Measurements from ENCODE around the gene HIPK2.

The HIPK2 gene

DNA sequence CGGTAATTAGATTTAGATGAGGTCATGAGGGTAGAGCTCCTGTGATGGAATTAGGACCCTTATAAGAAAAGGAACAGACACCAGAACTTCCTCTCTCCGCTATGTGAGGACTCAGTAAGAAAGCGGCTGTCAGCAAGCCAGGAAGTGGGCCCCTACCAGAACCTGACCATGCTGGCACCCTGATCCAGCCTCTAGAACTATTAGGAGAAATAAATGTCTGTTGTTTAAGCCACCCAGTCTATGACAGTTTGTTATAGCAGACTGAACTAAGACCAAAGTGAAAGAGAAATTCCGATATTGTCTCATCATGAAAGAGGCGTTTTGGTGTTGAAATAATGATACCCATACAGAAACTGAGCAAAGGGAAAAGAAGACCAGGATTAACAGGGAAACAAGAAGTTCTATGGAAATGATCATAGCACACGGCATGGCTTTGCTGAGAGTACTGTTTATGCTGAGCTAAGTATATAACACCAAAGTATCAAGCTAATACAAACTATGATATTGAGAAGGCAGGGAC, 245.1 kb downstream of the HIPK2 start:
- Histone ChIP-seq H3K9ac (ENCODE audit: low read length in 5 of 5) (no peak overlapping the region), H3K9me3 (ENCODE audit: control insufficient read depth in 5 of 5, low read length in 5 of 5) (peaks cover 0 to 2% (median 0%) of the 10 kb centered on the region in 5 donors), H3K4me3 (ENCODE audit: low read depth in 1 of 5, low read length in 5 of 5) (no peak overlapping the region), H3K27ac (ENCODE audit: low read depth, low read length) (no peak overlapping the region), H3K4me1 (ENCODE audit: control insufficient read depth in 5 of 5, insufficient read depth in 5 of 5, low read length in 5 of 5) (no peaks in the 10 kb centered on the region), H3K27me3 (ENCODE audit: control insufficient read depth in 5 of 5, insufficient read depth in 4 of 5, low read length in 5 of 5) (no peaks in the 10 kb centered on the region), H3K36me3 (ENCODE audit: control insufficient read depth in 5 of 5, insufficient read depth in 5 of 5, low read length in 5 of 5) (no peaks in the 10 kb centered on the region)

DNA sequence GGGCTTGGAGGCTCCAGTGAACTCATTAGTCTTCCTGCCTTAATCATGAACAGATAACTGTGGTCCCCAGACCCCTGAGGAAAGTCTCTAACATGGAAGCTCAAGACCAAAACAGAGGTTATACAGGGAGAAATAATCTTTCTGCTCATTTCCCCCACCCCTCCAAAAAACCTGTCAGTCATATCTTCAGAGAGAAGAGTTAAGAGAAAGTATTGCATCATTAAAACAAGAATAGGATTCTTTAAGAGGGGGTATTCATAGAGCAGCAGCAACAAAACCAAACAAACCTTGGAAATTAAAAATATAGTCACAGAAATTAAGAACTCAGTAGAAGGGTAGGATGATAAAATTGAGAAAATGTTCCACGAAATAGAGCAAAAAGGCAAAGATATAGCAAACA, 246.7 kb downstream of the HIPK2 start:
- Histone ChIP-seq H3K9ac (ENCODE audit: low read length in 5 of 5) (no peak overlapping the region), H3K4me3 (ENCODE audit: low read depth in 1 of 5, low read length in 5 of 5) (no peak overlapping the region), H3K9me3 (ENCODE audit: control insufficient read depth in 5 of 5, low read length in 5 of 5) (peaks cover 0 to 2% (median 0%) of the 10 kb centered on the region in 5 donors), H3K27ac (ENCODE audit: low read depth, low read length) (no peak overlapping the region), H3K27me3 (ENCODE audit: control insufficient read depth in 5 of 5, insufficient read depth in 4 of 5, low read length in 5 of 5) (peaks cover 0 to 5% (median 0%) of the 10 kb centered on the region in 5 donors), H3K4me1 (ENCODE audit: control insufficient read depth in 5 of 5, insufficient read depth in 5 of 5, low read length in 5 of 5) (no peaks in the 10 kb centered on the region), H3K36me3 (ENCODE audit: control insufficient read depth in 5 of 5, insufficient read depth in 5 of 5, low read length in 5 of 5) (no peaks in the 10 kb centered on the region)

DNA sequence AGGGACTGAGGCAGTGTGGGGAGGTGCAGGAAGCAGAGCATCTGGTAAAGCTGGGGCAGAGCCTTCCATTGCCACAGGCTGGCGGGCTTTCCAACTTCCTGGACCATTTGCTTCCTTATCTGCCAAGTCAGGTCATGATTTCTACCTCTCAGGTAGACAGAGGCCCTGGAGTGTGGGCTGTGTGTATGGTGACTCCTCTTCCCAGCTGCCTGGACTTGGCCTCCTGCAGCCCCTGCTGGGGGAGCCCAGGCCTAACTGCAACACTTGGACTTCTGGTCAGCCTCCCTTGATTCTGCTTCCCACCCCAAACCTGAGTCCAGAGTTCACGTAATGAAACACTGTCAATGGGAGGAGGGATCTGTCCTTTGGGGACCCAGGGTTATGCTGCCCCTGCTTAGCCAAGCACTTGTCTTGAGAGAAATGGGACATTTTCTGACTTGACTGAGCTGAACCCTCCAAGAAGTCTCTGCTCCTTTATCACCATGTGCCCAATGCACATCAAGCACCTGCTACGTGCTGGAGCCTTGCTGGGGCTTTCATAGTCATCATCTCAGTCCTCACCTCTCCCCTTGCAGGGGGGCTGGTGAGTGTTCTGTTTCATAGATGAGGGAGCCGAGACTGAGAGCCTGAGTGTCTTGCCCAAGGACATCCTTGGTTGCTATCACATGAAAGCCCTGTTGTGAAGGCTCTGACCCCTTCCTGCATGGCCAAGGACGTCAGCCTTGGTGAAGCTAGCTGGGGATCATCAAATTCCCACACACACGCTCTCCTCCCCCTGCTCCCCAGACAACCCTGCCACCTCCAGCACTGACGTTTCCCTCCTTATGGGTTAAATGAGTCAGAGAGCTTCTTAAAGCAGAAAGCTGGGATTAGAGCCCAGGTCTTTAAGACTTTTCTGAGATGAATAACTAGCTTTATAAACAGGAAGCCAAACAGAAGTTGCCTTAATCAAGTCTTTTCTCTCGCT, 250.9 kb downstream of the HIPK2 start:
- Histone ChIP-seq H3K4me3 (ENCODE audit: low read depth in 1 of 5, low read length in 5 of 5) (no peak overlapping the region), H3K27me3 (ENCODE audit: control insufficient read depth in 5 of 5, insufficient read depth in 4 of 5, low read length in 5 of 5) (peaks cover 7 to 29% (median 23%) of the 10 kb centered on the region in 5 donors), H3K36me3 (ENCODE audit: control insufficient read depth in 5 of 5, insufficient read depth in 5 of 5, low read length in 5 of 5) (no peaks in the 10 kb centered on the region), H3K4me1 (ENCODE audit: control insufficient read depth in 5 of 5, insufficient read depth in 5 of 5, low read length in 5 of 5) (peaks cover 0 to 11% (median 8%) of the 10 kb centered on the region in 5 donors), H3K9me3 (ENCODE audit: control insufficient read depth in 5 of 5, low read length in 5 of 5) (peaks cover 0 to 2% (median 0%) of the 10 kb centered on the region in 5 donors), H3K9ac (ENCODE audit: low read length in 5 of 5) (no peak overlapping the region), H3K27ac (ENCODE audit: low read depth, low read length) (no peak overlapping the region)

DNA sequence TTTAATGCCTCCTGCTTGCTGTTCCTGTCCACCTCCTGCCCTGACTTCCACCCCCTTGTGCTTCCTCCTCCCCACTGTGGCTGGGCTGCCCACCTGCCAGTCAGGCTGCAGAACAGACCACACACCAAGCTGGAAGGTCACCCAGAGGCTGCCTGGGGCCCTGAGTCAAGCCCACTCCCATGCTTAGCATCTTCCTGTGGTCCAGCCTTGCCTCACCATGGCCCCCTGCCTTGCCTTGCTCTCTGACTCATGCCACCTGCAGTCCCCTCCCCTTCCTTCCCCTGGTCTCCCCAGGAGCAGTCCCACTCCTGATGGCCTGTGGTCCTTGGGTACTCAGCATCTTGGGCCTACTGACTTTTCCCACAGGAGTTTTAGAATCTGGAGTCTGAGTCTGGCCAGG, 252.0 kb downstream of the HIPK2 start:
- Histone ChIP-seq H3K9me3 (ENCODE audit: control insufficient read depth in 5 of 5, low read length in 5 of 5) (peaks cover 0 to 3% (median 0%) of the 10 kb centered on the region in 5 donors), H3K27ac (ENCODE audit: low read depth, low read length) (no peak overlapping the region), H3K4me1 (ENCODE audit: control insufficient read depth in 5 of 5, insufficient read depth in 5 of 5, low read length in 5 of 5) (peaks cover 0 to 11% (median 8%) of the 10 kb centered on the region in 5 donors), H3K9ac (ENCODE audit: low read length in 5 of 5) (no peak overlapping the region), H3K4me3 (ENCODE audit: low read depth in 1 of 5, low read length in 5 of 5) (no peak overlapping the region), H3K36me3 (ENCODE audit: control insufficient read depth in 5 of 5, insufficient read depth in 5 of 5, low read length in 5 of 5) (no peaks in the 10 kb centered on the region), H3K27me3 (ENCODE audit: control insufficient read depth in 5 of 5, insufficient read depth in 4 of 5, low read length in 5 of 5) (peaks cover 9 to 38% (median 29%) of the 10 kb centered on the region in 5 donors)

DNA sequence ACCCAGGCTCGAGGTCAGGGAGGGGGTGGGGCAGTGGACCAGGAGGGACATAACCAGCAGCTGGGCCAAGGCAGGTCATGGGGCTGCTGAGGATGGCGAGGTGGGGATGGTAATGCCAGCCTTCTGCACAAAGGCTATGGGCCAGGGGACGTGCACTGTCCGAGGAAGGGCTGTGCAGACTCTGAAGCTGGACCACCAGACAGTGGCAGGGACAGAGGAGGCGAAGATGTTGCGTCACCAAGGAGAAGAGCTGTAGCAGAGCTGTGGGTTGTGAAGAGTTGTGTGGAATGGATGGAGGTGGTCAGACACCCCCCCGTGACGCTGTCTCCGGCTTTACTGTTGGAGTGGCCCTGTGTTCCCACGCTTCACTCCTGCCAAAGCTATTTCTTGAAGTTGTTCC, 252.6 kb downstream of the HIPK2 start:
- peaks cover 0 to 3% (median 0%) of the 10 kb centered on the region in 5 donors for H3K9me3 ChIP-seq (ENCODE audit: control insufficient read depth in 5 of 5, low read length in 5 of 5)
- no peak overlapping the region for H3K4me3 ChIP-seq (ENCODE audit: low read depth in 1 of 5, low read length in 5 of 5)
- H3K36me3 ChIP-seq (ENCODE audit: control insufficient read depth in 5 of 5, insufficient read depth in 5 of 5, low read length in 5 of 5) = no peaks in the 10 kb centered on the region
- H3K4me1 ChIP-seq (ENCODE audit: control insufficient read depth in 5 of 5, insufficient read depth in 5 of 5, low read length in 5 of 5) = peaks cover 0 to 11% (median 8%) of the 10 kb centered on the region in 5 donors
- H3K27me3 ChIP-seq (ENCODE audit: control insufficient read depth in 5 of 5, insufficient read depth in 4 of 5, low read length in 5 of 5) = peaks cover 9 to 38% (median 29%) of the 10 kb centered on the region in 5 donors
- H3K9ac ChIP-seq (ENCODE audit: low read length in 5 of 5) = no peak overlapping the region
- H3K27ac ChIP-seq (ENCODE audit: low read depth, low read length) = no peak overlapping the region

DNA sequence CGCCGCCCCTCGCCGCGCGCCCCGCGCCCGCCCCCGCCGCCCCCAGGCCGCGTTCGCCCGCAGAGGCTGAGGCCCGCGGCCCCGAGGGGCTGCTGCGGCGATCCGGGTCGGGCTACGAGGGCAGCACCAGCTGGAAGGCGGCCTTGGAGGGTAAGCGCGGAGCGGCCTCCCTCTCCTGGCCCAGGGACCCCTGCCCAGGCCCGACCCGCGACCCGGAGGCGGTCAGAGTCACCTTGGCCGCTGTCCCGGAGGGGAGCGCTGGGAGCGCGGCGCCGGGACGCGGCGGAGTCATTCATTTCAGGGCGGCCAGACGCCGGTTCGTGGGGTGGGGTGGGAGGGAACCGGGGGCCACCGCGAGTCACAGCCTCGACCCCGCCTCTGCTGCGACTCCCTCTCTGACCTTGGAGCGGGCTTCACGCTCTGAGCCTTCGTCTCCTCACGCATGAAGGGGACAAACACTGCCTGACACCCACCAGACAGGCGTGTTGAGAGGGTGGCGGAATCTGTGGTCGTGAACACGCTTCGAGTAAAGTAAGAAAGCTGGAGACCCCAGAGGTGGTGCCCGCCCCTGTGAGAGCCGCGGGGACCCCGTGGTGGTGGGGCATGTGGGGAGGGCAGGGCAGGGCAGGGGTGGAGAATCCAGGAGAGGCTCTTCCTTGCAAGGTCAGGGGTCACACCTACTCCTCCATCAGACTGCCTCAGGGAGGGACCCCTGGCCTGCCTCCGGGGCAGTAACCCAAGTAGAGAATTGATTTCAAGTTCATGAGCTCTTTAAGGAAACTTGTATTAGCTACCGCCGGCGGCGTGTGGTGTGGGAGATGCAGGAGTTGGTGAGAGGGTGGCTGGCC, 253.6 kb downstream of the HIPK2 start:
- Histone ChIP-seq H3K27ac (ENCODE audit: low read depth, low read length) (no peak overlapping the region), H3K4me1 (ENCODE audit: control insufficient read depth in 5 of 5, insufficient read depth in 5 of 5, low read length in 5 of 5) (peaks cover 0 to 11% (median 8%) of the 10 kb centered on the region in 5 donors), H3K4me3 (ENCODE audit: low read depth in 1 of 5, low read length in 5 of 5) (peak overlapping the region in 1 of 5 donors; percentile 48), H3K9me3 (ENCODE audit: control insufficient read depth in 5 of 5, low read length in 5 of 5) (peaks cover 0 to 3% (median 0%) of the 10 kb centered on the region in 5 donors), H3K36me3 (ENCODE audit: control insufficient read depth in 5 of 5, insufficient read depth in 5 of 5, low read length in 5 of 5) (no peaks in the 10 kb centered on the region), H3K27me3 (ENCODE audit: control insufficient read depth in 5 of 5, insufficient read depth in 4 of 5, low read length in 5 of 5) (peaks cover 9 to 38% (median 29%) of the 10 kb centered on the region in 5 donors), H3K9ac (ENCODE audit: low read length in 5 of 5) (no peak overlapping the region)

DNA sequence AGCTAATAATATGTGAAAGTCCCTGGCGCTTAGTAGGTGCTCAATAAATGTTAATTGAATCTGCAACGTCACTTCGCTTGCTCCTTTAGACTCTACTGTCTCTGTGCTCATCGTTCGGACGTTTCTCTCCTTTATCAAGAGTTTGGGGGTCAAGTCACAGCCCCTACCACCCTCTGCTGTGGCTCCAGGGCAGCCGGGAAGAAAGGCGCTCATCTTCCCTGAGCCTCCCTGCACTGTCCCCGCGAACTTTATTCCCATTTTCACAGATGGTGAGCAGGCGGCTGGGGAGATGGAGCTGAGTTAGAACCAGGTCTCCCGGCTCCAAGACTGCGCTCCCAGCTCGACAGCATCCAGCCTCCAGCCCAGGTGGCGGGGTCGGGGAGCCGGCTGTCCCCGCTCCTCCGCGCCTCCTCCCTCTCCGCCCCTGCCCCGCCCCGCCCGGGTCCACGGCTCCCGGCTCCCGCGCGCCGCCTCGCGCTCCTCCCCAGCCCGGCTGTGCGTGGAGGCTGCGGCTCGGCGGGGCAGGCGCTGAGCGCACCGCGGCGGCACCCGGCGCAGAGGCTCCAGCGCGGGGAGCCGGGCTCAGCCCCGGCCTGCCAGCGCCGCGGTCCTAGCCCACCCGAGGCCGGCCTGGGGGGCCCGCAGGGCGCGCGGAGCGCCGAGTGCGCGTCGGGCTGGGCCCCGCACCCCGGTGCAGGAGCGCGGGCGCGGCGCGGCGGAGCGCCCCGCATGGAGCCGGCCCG, 254.4 kb downstream of the HIPK2 start, which contains the start of gene CLEC2L:
CLEC2L (plus strand) TSS at position 487 of the 743 bp plus-strand sequence; CDS start at position 730, 243 bp downstream.
- peaks cover 0 to 3% (median 0%) of the 10 kb centered on the region in 5 donors for H3K9me3 ChIP-seq (ENCODE audit: control insufficient read depth in 5 of 5, low read length in 5 of 5)
- H3K27me3 ChIP-seq (ENCODE audit: control insufficient read depth in 5 of 5, insufficient read depth in 4 of 5, low read length in 5 of 5) = peaks cover 9 to 38% (median 29%) of the 10 kb centered on the region in 5 donors
- peaks cover 0 to 11% (median 8%) of the 10 kb centered on the region in 5 donors for H3K4me1 ChIP-seq (ENCODE audit: control insufficient read depth in 5 of 5, insufficient read depth in 5 of 5, low read length in 5 of 5)
- no peaks in the 10 kb centered on the region for H3K36me3 ChIP-seq (ENCODE audit: control insufficient read depth in 5 of 5, insufficient read depth in 5 of 5, low read length in 5 of 5)
- peak within 1 kb of the TSS; percentile 26 to 49 (median 44) for H3K4me3 ChIP-seq (ENCODE audit: low read depth in 1 of 5, low read length in 5 of 5)
- no peak within 1 kb of the TSS for H3K9ac ChIP-seq (ENCODE audit: low read length in 5 of 5)
- H3K27ac ChIP-seq (ENCODE audit: low read depth, low read length) = no peak within 1 kb of the TSS

DNA sequence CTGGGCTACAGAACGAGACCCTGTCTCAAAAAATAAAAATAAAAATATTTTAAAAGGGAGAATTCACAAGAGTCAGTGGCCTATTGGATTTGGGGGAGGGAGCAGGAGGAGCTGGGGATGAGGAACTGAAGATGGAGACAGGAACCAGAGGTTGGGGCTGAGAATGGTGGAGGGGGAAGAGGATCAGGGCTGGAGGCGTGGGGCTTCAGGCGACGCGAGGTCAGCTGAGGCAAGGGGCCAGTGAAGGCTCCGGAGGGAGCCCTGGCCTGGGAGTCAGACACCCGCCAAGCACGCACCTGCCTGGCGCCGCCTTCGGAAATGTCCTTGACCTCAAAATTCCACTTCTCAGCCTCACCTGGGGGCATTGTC, 255.0 kb downstream of the HIPK2 start:
- Histone ChIP-seq H3K4me1 (ENCODE audit: control insufficient read depth in 5 of 5, insufficient read depth in 5 of 5, low read length in 5 of 5) (peaks cover 0 to 11% (median 8%) of the 10 kb centered on the region in 5 donors), H3K9ac (ENCODE audit: low read length in 5 of 5) (no peak overlapping the region), H3K4me3 (ENCODE audit: low read depth in 1 of 5, low read length in 5 of 5) (peak overlapping the region in 1 of 5 donors; percentile 42), H3K27me3 (ENCODE audit: control insufficient read depth in 5 of 5, insufficient read depth in 4 of 5, low read length in 5 of 5) (peaks cover 9 to 38% (median 29%) of the 10 kb centered on the region in 5 donors), H3K27ac (ENCODE audit: low read depth, low read length) (no peak overlapping the region), H3K36me3 (ENCODE audit: control insufficient read depth in 5 of 5, insufficient read depth in 5 of 5, low read length in 5 of 5) (no peaks in the 10 kb centered on the region), H3K9me3 (ENCODE audit: control insufficient read depth in 5 of 5, low read length in 5 of 5) (peaks cover 0 to 3% (median 0%) of the 10 kb centered on the region in 5 donors)

DNA sequence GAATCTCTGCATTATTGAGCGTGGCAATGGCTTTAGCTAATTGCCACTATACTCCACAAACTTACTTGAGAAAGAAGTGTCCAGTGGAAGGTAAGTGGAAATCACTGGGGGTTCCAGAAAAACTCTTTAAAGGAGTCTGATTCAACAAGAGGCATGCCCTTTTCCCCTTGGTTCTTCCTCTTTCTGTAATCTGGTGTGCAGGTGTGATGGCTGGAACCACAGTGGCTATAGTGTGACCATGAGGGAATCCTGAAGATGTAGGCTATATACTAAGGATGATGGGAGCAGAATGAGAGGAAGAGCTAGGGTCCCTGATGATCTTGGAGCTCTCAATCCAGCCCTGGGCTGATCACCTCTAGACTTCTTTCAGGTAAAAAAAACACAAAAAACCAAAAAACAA, 256.4 kb downstream of the HIPK2 start:
- no peaks in the 10 kb centered on the region for H3K36me3 ChIP-seq (ENCODE audit: control insufficient read depth in 5 of 5, insufficient read depth in 5 of 5, low read length in 5 of 5)
- H3K9me3 ChIP-seq (ENCODE audit: control insufficient read depth in 5 of 5, low read length in 5 of 5) = peaks cover 0 to 3% (median 0%) of the 10 kb centered on the region in 5 donors
- no peak overlapping the region for H3K27ac ChIP-seq (ENCODE audit: low read depth, low read length)
- H3K9ac ChIP-seq (ENCODE audit: low read length in 5 of 5) = no peak overlapping the region
- peaks cover 9 to 36% (median 29%) of the 10 kb centered on the region in 5 donors for H3K27me3 ChIP-seq (ENCODE audit: control insufficient read depth in 5 of 5, insufficient read depth in 4 of 5, low read length in 5 of 5)
- peaks cover 0 to 11% (median 8%) of the 10 kb centered on the region in 5 donors for H3K4me1 ChIP-seq (ENCODE audit: control insufficient read depth in 5 of 5, insufficient read depth in 5 of 5, low read length in 5 of 5)
- H3K4me3 ChIP-seq (ENCODE audit: low read depth in 1 of 5, low read length in 5 of 5) = no peak overlapping the region

Data from subcutaneous abdominal adipose tissue (tissue), 5 donors.